K562 (cell line): ENCODE measurements around the gene NCL. TPM values are rescaled to one million over a fixed set of nuclear protein-coding genes. Genes with fewer than 3 reads are reported as not detected.

Source experiments
- EP300 ChIP-seq: IDR thresholded peaks from 2 replicates; pipeline ENCODE4 v1.6.1; 2012; ENCODE audit warnings: low read length, improper control_type of control experiment
- NEUROD1 ChIP-seq: fragments of 150-350 bp; IDR thresholded peaks from 2 replicates; pipeline ENCODE4 v1.6.1; 2014; ENCODE audit warnings: borderline replicate concordance, low read length, low read depth; ENCODE audit not compliant: partially characterized antibody
- NRF1 ChIP-seq, 2 experiments: fragments of 450-650 bp; IDR thresholded peaks in 1 of 2; conservative IDR thresholded peaks in 1 of 2; 2 replicates each; pipeline ENCODE4 v1.6.1; 2014; ENCODE audit warnings: mild to moderate bottlenecking in 2 of 2
- POLR3A ChIP-seq: IDR thresholded peaks from 2 replicates; pipeline ENCODE4 v1.6.1; 2011; ENCODE audit warnings: borderline replicate concordance, mild to moderate bottlenecking, moderate library complexity; ENCODE audit not compliant: insufficient read length, insufficient read depth; ENCODE audit errors: extremely low read depth
- SMARCA4 ChIP-seq: fragments of 450-650 bp; IDR thresholded peaks from 2 replicates; pipeline ENCODE4 v1.6.1; 2016
- SMARCE1 ChIP-seq: fragments of 450-650 bp; IDR thresholded peaks from 2 replicates; pipeline ENCODE4 v1.7.1; 2016; ENCODE audit warnings: mild to moderate bottlenecking
- SMC3 ChIP-seq: conservative IDR thresholded peaks from 2 replicates; pipeline ENCODE4 v1.6.1; 2011; ENCODE audit warnings: low read depth, low read length, improper control_type of control experiment; ENCODE audit not compliant: insufficient read depth
- ZBTB40 ChIP-seq, 2 experiments: fragments of 450-650 bp in 1 of 2; sonication (generic) in 1 of 2; formaldehyde crosslinking in 1 of 2; IDR thresholded peaks; 2 replicates each; pipeline versions ENCODE4 v1.7.1 to v1.9.0; 2016 to 2022; ENCODE audit warnings: inconsistent platforms in 1 of 2, mild to moderate bottlenecking in 1 of 2, missing genetic modification reagents in 1 of 2
- ZKSCAN8 ChIP-seq: fragments of 200-800 bp; sonication (Bioruptor generic); IDR thresholded peaks from 2 replicates; pipeline ENCODE4 v1.6.1; 2016; ENCODE audit warnings: missing genetic modification characterization, missing compliant biosample characterization
- ZNF407 ChIP-seq: fragments of 450-650 bp; IDR thresholded peaks from 2 replicates; pipeline ENCODE4 v1.6.1; 2016; ENCODE audit warnings: low read depth
- ZNF76 ChIP-seq: fragments of 250-450 bp; sonication (Bioruptor Pico); IDR thresholded peaks from 2 replicates; pipeline ENCODE4 v1.4.0; 2020; ENCODE audit warnings: mild to moderate bottlenecking, moderate library complexity, borderline replicate concordance
- polyA plus RNA-seq, 8 experiments: library from polyadenylated mRNA; depleted of rRNA in 4 of 8; stranded (reverse) in 5 of 8; unstranded in 3 of 8; fragments of >200 nt; fragmentation: Nextera tagmentation in 2 of 8; fragmentation: Illumina TruSeq in 1 of 8; extraction: Ambion mirVana in 2 of 8; extraction: Trizol in 1 of 8; gene quantifications; 2 replicates each; pipeline versions ENCODE4 v1.2.1 to v1.2.3, GENCODE V29; 2011 to 2014; ENCODE audit warnings: inconsistent platforms in 1 of 8, missing spikeins in 1 of 8
- total RNA-seq, 7 experiments: library from RNA; depleted of rRNA in 6 of 7; stranded (reverse); fragments of >200 nt in 6 of 7; fragmentation: Illumina TruSeq in 2 of 7; extraction: Trizol in 2 of 7; gene quantifications; 2 replicates each; pipeline versions ENCODE4 v1.2.1 to v1.2.3, GENCODE V29; 2011 to 2021; ENCODE audit warnings: low replicate concordance in 1 of 7

NCL gene
- total and polyA plus RNA-seq, 9 of the 15 experiments (the other 6 are each of a cell fraction or from before 2014, with no cell fraction given): 80.9 to 732 (median 361) TPM

DNA sequence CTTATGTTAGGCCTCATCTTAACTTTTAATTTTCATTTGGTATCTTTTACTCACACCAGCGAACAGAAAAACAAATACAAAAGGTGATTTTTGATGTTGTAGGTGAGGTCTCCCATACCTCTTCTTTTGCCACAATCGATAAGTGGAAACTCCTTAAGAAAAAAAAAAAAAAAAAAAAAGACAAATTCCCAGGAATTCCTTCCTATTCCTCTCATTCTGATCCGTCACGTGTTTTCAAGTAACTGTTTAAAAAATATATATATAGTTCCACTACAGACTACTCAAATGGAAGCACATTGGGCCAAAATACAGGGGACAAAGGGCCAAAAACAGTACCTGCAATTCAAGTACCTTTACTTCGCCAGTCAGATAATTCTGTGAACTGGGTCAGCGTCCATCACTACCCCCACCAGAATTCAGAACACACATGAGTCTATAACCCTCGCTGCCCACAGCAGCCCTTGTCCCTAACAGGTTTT, 49.5 kb upstream of the NCL start (continued):
- TF ChIP-seq POLR3A (no peak), EP300 (no peak), ZBTB40 (IDR thresholded peaks at IDR 0.05) (peak; percentile 51; the same call in 1 of the 2 replicates), ZBTB40 (CRISPR knock-in tag; IDR thresholded peaks at IDR 0.05) (no peak), SMC3 (no peak), ZNF407 (no peak), NEUROD1 (no peak), SMARCE1 (0 out of 2 replicates have a peak, but pooled peaks have one; percentile 10), SMARCA4 (peak; percentile 20; the same call in 1 of the 2 replicates), NRF1 (conservative IDR thresholded peaks at IDR 0.05 in 1 of 2, IDR thresholded peaks at IDR 0.05 in 1 of 2) (no peak), ZNF76 (CRISPR knock-in tag) (no peak), ZKSCAN8 (CRISPR knock-in tag) (no peak)
